GM19193 (cell line): ENCODE data around the gene SLC25A19.

Experiments used
- POLR2A ChIP-seq: IDR thresholded peaks from 4 replicates; pipeline ENCODE4 v1.6.1; 2011; ENCODE audit not compliant: insufficient read depth, insufficient read length; ENCODE audit errors: extremely low read depth

SLC25A19 gene

GRCh38 chr17:75262112-75262606 is 27.1 kb downstream of the SLC25A19 start:
- no peak for TF ChIP-seq POLR2A

- TF ChIP-seq POLR2A = peak; percentile 84
Observed at GRCh38 chr17:75261336-75262111, 27.7 kb downstream of the SLC25A19 start, which contains the start of the genes GGA3 and MRPS7. Gene GGA3, minus strand, starts transcription at chr17:75261606. Its CDS starts 19 bp downstream, at chr17:75261587. Gene MRPS7, plus strand, starts transcription at chr17:75261879. Its CDS starts 22 bp downstream, at chr17:75261901.

- no peak for TF ChIP-seq POLR2A
Observed at GRCh38 chr17:75260641-75261335, 28.4 kb downstream of the SLC25A19 start.

GRCh38 chr17:75252039-75252816 is 37.0 kb downstream of the SLC25A19 start:
- TF ChIP-seq POLR2A = no peak

GRCh38 chr17:75250009-75250471 is 39.2 kb downstream of the SLC25A19 start:
- peak; percentile 36 for TF ChIP-seq POLR2A

GRCh38 chr17:75249564-75249963 is 39.7 kb downstream of the SLC25A19 start:
- no peak for TF ChIP-seq POLR2A

- TF ChIP-seq POLR2A = no peak
Observed at GRCh38 chr17:75246404-75246803, 42.8 kb downstream of the SLC25A19 start.

GRCh38 chr17:75245011-75245410 is 44.2 kb downstream of the SLC25A19 start:
- no peak for TF ChIP-seq POLR2A

- TF ChIP-seq POLR2A = no peak
Observed at GRCh38 chr17:75244133-75244866, 44.9 kb downstream of the SLC25A19 start.

GRCh38 chr17:75242461-75243042 is 46.7 kb downstream of the SLC25A19 start:
- no peak for TF ChIP-seq POLR2A

GRCh38 chr17:75241996-75242460 is 47.2 kb downstream of the SLC25A19 start:
- no peak for TF ChIP-seq POLR2A

GRCh38 chr17:75241502-75241901 is 47.7 kb downstream of the SLC25A19 start:
- TF ChIP-seq POLR2A = no peak

GRCh38 chr17:75241143-75241430 is 48.1 kb downstream of the SLC25A19 start:
- TF ChIP-seq POLR2A = no peak

- no peak for TF ChIP-seq POLR2A
Observed at GRCh38 chr17:75240394-75241142, 48.7 kb downstream of the SLC25A19 start.

GRCh38 chr17:75239778-75240393 is 49.3 kb downstream of the SLC25A19 start:
- TF ChIP-seq POLR2A = no peak
